Nucleus accumbens (tissue), 56 donors: ENCODE data around the gene LIFR.
"Not testable (repeated sequence)": the region's sequence is repeated elsewhere in the genome, so short reads cannot be mapped to it uniquely, and the experiment has no call there.

Experiments
- DNase-seq, 56 donors: peaks; one replicate each; lab custom pipeline; 2025; lab: John Stamatoyannopoulos, UW

LIFR gene

DNA sequence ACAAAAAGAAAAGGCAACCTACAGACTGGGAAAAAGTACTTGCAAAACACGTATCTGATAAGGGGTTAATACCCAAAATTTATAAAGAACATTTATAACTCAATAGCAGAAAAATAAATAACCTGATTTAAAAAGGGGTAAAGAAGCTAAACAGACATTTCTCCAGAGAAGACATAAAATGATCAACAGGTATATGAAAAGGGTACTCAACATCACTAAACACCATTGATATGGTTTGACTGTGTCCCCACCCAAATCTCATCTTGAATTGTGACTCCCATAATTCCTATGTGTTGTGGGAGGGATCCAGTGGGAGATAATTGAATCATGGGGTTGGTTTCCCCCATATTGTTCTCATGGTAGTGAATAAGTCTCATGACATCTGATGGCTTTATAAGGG, 27.1 kb upstream of the LIFR start:
- DNase-seq = no peak

DNA sequence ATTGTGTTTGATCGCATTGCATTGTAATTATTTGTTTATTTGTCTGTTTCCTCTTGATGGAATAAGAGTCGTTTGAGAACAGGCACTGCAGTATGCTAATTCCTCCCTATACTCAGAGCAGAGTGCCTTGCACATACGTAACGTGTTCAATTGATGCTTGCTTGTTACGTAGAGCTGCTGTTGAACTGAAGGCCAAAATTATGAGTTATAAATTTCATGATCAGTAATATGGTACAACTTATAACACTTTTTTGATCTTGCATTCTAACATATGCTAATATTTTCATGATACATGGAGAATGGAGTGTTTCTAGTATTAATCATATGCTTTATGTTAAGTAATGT, 26.5 kb upstream of the LIFR start:
- DNase-seq = no peak

DNA sequence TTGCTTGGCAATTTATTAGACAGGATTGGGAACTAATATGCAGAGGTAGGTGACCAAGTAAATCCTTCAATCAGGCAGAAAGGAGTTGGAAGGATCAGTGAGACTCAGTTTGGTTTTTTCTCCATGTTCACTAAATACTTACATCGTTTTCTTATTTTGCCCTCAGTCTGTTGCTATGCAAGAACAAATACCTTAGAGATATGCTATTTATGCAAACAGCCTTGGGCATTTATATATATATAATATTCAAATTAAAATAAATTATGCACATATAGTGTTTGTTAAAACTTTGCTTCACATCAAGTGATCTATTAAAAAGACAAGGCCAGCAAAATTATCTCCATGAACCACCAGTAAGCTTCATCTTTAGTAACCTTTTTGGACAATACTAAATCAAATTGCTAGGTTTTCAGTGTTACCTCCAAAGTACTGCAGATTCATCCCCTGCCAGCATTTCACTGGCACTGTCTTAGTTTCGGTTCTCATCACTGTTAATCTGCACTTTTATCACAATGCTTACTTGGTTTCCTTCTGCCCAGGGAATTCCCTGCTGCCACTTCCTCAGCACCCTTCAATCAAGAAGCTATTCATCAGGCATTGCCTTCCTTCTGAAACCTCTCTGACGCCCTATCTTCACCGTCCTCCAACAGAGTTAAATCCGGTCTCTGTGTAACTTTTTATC, 26.0 kb upstream of the LIFR start:
- no peak for DNase-seq

DNA sequence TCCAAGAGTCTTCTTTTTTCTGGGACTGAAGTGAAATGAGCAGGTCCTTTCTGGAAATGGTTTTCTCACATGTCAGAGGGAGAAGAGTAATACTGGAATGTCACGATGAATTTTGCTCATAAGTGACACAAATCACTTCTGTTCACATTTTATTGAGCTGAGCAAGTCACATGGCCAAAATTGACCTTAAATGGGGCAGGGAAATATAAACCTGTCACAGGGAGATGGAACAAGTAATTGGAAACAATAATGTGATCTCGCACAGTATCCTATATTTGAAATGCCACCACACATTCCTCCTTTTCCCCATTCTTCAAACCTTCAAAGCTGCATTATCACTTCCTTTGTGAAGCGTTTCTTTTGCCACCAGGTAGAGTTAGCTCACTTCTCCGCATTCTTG, 25.2 kb upstream of the LIFR start:
- DNase-seq = no peak

DNA sequence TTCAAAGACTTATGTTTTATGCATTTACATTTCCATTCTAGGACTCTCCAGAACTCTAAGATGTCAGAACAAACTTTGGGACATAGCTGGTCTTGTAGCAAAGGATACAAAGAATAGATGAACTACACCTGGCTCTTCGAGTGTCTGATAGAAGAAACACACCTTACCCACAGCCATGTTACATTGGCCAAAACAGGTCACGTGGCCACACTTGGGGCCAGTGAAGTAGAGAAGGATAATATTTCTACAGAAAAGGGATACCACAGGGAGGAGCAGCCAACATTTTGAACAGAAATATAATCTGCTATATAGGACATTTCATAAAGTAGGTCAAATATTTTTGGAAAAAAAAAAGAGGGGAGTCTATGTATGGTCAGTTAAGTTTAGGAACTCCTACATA, 22.7 kb upstream of the LIFR start:
- DNase-seq = no peak

DNA sequence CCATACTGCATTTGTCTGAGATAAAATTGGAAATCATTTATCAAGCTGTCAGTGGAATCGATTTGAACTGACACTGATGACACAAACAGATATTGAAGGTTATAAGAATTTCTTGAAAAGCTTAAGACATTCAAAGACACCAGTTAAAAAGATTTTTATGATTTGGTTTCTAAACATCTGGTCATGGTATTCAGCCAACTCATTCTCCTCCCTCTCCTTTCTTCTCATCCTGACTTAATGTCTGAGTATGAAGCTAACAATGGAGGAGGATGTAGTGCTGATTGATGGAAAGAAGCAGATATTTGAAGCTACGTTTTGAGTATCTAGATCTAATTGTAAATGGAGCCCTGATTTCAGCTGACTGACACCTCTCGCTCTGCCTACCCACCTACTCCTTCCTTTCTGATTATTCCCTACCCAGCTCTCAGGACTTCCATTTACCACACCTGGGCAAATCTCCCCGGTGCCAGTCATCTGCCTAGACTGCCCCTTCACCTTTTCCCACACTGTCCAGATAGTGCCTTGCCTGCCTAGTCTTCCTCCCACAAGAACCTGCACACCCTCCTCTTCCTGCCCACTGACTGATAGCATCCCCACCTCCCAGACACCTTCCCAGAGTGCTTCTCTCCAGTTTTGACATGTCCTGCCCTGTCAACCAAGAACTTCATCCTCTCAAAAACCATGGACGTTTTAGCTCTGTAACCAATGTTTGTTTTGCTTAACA, 20.7 kb upstream of the LIFR start:
- DNase-seq = no peak

DNA sequence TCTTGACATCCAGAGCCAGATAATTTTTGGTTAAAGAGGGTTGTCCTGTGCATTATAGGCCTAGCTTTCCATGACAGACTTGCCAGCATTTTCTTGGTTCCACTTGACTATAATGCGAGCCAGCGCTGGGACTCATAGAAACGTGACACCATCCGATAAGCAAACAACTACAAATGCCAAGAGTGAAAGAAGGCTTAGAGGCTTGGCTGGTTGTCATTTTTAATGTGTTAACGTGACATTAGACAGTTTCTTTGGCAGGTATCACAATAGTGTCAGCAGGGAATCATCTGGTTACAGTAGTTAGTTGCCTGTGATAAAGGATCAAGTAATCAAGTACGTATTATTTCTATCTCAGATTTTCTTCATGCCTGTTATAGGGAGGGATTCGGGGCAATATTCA, 20.0 kb upstream of the LIFR start:
- no peak for DNase-seq

DNA sequence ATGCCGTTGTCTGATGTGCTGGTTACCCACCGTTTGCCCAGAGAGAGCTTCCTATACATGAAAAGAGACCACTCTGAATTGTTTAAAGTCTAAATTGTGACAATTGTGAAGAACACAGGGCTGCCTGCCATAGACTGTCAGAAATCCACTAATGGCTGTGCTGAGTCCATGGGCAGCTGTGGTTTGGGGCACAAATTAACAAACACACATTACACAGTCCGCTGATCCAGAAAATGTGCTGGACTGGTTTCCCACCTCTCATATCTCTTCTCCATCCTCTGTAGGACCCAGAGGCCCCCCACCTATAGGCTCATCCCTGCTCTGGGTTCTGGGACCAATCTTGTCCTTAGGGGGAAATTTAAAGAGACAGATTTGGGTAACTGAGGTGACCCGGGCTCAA, 19.0 kb upstream of the LIFR start:
- no peak for DNase-seq

DNA sequence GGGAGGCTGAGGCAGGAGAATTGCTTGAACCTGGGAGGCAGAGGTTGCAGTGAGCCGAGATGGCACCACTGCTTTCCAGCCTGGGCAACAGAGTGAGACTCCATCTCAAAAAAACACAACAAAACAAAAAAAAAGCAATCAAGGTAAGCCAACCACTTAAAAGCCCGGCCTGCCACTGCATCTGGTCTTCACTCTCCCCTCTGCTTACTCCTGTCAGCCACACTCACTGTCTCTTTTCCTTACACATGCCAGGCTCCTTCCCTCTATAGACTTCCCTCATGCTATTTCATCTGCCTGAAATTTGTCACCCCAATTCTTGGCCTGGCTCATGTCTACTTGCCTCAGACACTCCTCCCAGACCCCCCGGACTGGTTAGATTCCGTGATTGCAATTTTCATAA, 17.6 kb upstream of the LIFR start:
- no peak for DNase-seq

DNA sequence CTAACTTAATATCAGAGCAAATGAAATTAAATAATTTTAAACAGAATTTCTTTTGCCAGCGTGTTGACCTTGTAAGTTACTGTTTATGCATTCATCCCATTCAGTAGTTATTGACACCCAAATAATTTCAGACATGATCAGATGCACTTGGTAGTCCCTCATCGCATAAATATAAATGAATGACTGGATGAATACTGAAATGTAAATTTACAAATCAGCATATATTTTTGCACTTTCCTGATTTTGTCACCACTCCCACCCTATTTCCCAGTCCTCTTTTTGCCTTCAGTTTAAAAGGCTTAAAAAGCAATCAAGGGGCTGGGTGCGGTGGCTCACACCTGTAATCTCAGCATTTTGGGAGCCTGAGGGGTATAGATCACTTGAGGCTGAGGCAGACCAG, 17.1 kb upstream of the LIFR start:
- no peak for DNase-seq

DNA sequence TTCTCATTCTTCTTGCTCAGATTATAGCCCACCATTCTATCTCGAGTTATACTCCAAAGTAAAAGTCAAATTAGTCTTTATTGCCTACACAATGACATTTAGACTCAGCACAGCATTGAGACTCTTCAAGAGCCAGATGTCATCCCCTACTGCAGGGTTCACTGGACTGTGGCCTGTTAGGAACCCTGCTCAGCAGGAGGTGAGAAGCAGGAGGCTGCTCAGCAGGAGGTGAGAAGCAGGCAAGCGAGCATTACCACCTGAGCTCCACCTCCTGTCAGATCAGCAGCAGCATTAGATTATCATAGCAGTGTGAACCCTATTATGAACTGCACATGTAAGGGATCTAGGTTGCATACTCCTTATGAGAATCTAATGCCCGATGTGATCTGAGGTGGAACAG, 12.7 kb upstream of the LIFR start:
- no peak for DNase-seq

DNA sequence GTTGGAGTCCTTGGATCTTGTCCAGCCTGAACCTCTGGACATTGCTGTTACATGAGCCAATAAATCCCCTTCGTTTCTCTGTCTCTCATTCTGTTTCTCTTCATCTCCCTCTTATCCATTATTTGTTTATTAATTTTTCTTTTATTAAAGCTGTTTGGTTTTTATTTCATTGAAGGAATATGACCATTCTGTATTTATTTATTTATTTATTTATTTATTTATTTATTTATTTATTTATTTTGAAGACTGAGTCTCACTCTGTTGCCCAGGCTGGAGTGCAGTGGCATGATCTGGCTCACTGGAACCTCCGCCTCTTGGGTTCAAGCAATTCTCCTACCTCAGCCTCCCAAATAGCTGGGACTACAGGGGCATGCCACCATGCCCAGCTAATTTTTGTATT, 10.9 kb upstream of the LIFR start:
- not testable (repeated sequence) for DNase-seq

DNA sequence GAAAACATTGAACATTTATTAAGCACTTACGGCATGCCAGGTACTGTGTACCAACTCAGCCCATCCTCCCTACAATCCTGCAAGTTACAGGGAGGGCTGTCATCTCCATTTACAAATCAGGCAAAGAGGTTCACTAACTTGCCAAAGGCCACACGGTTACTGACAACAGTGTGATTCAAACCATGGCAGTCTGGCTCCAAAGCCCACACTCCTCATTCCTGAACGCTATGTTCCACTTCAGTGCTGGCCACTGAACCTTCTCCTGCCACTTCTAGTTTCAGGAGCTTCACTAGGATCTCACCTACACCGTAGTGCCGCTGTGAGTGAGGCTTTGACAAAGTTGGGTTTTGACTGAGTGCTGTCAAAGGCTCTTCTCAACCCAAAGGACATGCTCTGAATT, 7.2 kb upstream of the LIFR start:
- DNase-seq = no peak

DNA sequence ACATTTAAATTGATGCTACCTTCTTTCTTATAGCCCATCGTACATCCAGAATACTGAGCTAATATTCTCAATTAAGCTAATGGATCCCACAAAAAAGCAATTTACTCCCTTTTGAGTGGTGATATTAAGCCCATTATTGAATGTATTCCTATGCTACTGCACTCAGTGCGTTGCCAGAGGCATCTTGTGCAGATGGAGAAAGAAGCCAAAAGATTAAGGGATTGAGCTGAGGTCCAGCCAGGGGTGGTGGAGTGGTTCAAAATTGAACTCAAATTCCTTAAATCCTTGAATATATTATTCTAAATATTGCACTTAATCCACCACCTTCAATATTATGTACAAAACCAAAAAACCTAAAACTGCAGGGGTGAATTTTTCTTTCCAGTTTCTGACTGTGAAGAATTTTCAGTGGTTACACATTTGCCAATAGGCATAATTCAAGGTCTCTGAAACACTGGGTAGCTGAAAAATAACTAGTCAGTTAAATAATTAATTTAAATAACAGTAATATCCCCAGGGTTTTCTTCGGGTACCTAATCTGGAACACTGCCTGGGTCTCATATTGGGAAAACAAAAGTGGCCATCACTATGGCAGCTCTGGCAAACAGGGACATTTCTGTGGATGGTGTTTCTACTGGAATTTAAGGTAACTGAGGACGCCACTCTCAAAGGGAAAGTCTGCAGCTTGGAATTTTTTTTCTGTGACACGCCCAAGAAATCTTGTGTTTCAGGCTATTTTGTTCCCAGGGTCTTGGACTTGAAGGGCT, 6.2 kb upstream of the LIFR start:
- DNase-seq = no peak

DNA sequence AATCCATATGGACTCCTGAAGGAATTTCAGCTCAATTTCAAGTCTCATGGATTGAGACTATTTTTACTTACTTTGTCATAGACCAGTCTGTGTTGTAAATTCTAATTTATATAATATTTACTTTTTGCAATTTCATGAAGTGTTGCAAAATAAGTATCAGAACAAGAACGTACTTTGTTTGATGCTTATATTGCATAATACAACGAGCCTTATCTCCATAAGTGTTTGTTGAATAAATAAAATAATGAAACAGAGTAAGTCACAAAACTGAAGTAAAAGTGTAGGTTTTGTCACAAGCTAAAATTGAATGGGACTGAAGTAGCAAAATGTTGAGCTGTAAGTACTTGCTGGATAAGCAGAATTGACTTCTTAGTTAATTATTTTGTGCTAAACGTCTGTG, 3.0 kb upstream of the LIFR start:
- DNase-seq = no peak

DNA sequence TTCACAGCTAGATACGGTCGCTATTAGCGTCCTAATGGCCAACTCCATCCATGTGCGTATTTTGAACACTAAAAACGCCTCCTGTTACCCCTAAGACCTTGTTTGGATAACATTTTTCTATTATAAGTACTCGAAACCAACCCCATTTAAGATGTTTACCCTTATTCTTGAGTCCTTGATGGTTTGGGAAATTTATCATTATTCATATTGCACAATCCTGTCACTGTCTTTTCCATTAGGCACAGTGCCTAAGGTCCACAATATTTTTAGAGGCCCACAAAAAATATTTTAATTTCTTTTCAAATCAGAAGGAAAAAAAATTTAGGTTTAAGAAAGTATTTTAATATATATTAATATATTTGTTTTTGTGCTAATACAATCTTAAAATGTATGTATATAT, 1.3 kb upstream of the LIFR start:
- DNase-seq = no peak

DNA sequence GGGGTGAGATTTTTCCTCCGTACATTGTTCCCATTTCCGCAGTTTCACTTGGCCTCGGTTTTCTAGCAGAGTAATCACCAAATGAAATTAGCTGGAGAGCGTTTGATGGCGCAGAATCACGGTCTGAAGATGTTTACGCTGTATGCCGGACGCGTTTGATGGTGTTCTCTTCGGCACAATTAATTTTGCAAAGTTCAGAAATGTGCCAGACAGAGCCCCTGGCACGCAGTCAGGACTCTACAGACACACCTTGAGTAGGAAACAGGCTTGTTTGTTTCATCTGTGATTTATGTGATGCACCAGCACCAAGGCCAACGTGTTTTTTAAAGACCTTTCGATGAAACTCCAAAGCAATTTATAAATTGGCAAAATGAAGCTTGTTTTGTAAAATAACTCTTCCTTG, 863 bp upstream of the LIFR start:
- peak in 3 of 56 donors; percentile 35 to 48 (median 38) for DNase-seq

DNA sequence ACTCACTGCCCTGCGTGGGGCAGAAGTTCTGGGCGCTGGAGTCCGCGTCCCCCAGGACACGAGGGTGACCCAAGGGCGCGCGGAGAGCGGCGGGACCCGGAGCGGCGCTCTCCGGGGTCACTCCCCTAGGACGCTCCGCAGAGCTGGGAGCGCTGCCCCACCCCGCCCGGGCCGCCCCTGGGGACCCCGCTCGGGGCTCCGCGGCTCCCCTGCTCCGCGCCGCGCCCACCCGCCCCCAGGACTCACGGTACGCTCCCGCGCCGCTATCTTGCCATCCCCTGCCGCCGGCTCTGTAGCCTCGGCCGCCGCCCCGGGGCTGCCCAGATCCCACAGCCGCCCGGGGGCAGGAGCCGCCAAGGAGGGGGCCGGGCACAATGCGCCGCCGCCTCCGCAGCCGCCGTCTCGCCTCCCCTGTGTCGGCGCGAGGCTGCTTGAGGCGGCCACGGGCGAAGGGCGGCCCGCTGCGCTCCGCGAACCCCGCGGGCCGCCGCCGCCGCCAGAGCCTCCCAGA, 303 bp downstream of the LIFR start:
- DNase-seq = peak in 9 of 56 donors; percentile 35 to 77 (median 58)

DNA sequence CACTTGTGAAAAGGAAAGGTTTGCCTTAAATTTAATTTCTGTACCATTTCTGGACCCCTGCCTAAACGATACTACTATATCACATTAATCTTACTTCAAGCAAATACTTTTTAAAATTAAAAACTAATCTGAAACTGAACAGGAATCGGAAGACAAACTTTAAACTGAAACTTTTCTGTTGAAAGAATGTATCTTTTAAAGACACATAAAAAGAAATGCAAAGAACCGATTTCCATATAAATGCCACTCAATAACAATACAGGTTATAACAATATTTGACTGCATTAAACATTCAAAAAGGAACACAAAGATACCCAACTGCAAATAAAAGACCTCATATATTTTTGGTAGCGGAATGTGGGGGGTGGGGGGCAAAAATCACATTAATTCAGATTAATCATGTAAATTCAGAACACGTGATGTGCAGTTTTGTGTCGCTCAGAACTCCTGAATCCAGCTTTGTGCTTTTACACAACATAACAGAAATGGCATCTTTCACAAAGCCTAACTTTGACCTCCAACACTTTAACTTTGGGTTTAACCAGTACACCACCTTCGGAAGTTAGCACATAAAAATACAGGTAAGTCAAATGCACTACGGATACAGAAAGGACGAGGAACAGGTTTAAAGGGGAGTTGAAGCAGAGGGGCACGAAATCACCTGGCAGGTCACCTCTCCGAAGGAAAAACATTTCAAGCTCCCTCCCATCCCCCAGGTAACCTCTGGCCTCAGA, 925 bp downstream of the LIFR start:
- DNase-seq = no peak

DNA sequence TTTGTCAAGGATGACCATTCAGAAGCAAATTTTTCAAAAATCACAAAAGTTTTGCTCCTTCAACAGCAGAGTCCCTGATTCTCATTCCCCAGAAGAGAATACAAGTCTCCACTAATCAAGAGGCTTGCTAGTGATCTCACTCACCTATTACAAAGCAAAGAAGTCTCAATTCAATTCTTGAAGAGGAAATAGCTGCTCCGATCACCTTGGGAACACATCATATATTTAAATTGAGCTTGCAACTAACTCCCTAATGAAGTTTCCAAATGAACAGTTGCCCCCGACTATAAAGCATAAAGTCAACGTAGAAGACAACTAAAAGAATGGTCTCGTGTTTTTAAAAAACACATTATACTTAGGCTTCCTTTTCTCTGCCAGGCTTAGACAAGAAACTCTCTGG, 1.6 kb downstream of the LIFR start:
- no peak for DNase-seq

DNA sequence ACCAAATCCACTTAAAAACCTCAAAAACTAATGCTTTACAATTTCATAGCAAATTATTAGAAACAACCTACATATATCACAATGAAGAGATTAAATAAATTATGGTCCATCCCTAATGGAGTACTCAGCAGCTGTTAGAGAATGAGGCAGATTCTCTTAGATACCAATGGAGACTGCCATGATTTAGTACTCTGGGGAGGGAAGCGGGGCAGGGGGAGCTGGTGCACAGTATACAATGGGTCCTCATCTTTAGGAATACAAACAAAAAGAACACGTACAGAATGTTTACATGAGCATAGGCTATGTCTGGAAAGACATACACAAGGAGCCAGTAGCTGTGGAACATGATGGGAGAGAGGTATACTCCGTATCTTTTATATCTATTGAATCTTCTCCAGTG, 2.0 kb downstream of the LIFR start:
- DNase-seq = peak in 2 of 56 donors; percentile 10 to 19
